ENCODE measurements around the gene GBE1. TPM values are rescaled to one million over a fixed set of nuclear protein-coding genes. Genes with fewer than 3 reads are reported as not detected.

Gene GBE1
- polyA plus RNA-seq, 1 experiment = 37.0 TPM

DNA sequence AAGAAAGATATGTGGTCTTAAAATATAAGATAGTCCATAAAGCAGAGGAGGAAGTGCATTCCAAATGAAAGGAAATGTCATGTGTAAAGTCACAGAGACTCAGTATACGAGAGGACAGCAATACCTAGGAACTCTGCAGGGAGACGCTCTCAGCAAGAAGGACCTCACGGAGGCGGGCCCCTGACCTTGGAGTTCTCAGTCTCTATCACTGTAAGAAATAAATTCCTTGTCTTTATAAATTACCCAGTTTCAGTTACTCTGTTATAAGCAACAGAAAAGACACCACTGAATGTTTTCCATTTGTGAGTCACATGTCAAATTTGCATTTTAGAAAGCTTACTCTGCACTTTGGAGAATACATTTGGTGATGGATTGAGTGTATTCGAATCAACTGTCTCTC, 140.6 kb downstream of the GBE1 start:
- ChIA-PET CTCF (interaction anchor here (0.6 kb wide), 1 partner anchor 30 kb away, joined by 3 read pairs; no protein-coding TSS in a partner anchor), POLR2A (no interaction called here)
- no peak overlapping the region for H3K4me3 ChIP-seq (ENCODE audit: low read depth, low read length)
- DNase-seq (ENCODE audit: low read depth) = no peak
- no peaks in the 10 kb centered on the region; the same call in 1 of the 2 replicates for H3K36me3 ChIP-seq (ENCODE audit: control insufficient read depth, insufficient read depth, low read length)
- TF ChIP-seq, protein P1, sequence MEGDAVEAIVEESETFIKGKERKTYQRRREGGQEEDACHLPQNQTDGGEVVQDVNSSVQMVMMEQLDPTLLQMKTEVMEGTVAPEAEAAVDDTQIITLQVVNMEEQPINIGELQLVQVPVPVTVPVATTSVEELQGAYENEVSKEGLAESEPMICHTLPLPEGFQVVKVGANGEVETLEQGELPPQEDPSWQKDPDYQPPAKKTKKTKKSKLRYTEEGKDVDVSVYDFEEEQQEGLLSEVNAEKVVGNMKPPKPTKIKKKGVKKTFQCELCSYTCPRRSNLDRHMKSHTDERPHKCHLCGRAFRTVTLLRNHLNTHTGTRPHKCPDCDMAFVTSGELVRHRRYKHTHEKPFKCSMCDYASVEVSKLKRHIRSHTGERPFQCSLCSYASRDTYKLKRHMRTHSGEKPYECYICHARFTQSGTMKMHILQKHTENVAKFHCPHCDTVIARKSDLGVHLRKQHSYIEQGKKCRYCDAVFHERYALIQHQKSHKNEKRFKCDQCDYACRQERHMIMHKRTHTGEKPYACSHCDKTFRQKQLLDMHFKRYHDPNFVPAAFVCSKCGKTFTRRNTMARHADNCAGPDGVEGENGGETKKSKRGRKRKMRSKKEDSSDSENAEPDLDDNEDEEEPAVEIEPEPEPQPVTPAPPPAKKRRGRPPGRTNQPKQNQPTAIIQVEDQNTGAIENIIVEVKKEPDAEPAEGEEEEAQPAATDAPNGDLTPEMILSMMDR (IDR thresholded peaks at IDR 0.05; ENCODE audit: insufficient read depth, low read depth, low read length) = no peak
- no peaks in the 10 kb centered on the region for H3K27me3 ChIP-seq (ENCODE audit: control insufficient read depth, insufficient read depth, low read length)

DNA sequence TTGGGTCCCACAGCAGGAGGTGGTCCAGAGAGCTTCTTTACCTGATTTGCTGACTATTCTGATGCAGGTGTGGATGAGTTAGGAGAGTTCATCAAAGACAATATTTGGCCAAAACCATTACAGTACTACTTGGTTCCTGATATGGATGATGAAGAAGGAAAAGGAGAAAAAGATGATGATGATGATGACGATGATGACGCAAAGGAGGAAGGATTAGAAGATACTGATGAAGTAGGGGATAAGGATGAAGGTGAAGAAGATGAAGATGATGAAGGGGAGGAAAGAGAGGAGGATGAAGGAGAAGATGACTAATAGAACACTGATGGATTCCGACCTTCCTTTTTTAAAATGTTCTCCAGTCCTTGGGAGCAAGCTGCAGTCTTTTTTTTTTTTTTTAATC, 148.7 kb downstream of the GBE1 start:
- no peak for DNase-seq (ENCODE audit: low read depth)
- ChIA-PET CTCF (no interaction called here), POLR2A (no interaction called here)
- Histone ChIP-seq H3K27me3 (ENCODE audit: control insufficient read depth, insufficient read depth, low read length) (no peaks in the 10 kb centered on the region), H3K36me3 (ENCODE audit: control insufficient read depth, insufficient read depth, low read length) (peaks cover 2% of the 10 kb centered on the region), H3K4me3 (ENCODE audit: low read depth, low read length) (no peak overlapping the region)
- TF ChIP-seq, protein P1 (IDR thresholded peaks at IDR 0.05; ENCODE audit: insufficient read depth, low read depth, low read length) = no peak

DNA sequence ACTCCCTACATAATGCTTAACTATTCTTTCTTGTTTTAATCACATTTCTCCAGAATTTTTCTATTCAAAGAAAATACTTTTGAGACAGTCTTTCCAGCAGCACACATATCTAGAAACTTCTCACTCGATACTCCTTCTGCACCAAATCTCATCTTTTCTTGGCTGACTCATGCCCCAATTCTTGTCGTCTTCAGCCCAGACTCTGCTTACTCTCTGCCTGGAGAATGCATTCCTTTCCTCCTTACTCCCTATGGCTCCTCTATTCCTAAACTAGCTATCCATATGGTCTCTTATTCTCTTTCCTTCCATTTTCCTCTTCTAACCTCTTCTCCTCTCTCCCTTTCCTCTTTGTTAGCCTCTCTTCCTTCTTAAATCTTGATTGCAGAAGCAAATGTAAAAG, 158.7 kb downstream of the GBE1 start:
- H3K4me3 ChIP-seq (ENCODE audit: low read depth, low read length) = no peak overlapping the region
- DNase-seq (ENCODE audit: low read depth) = no peak
- ChIA-PET POLR2A (no interaction called here), CTCF (no interaction called here)
- TF ChIP-seq, protein P1 (IDR thresholded peaks at IDR 0.05; ENCODE audit: insufficient read depth, low read depth, low read length) = no peak
- no peaks in the 10 kb centered on the region for H3K27me3 ChIP-seq (ENCODE audit: control insufficient read depth, insufficient read depth, low read length)
- H3K36me3 ChIP-seq (ENCODE audit: control insufficient read depth, insufficient read depth, low read length) = no peaks in the 10 kb centered on the region

DNA sequence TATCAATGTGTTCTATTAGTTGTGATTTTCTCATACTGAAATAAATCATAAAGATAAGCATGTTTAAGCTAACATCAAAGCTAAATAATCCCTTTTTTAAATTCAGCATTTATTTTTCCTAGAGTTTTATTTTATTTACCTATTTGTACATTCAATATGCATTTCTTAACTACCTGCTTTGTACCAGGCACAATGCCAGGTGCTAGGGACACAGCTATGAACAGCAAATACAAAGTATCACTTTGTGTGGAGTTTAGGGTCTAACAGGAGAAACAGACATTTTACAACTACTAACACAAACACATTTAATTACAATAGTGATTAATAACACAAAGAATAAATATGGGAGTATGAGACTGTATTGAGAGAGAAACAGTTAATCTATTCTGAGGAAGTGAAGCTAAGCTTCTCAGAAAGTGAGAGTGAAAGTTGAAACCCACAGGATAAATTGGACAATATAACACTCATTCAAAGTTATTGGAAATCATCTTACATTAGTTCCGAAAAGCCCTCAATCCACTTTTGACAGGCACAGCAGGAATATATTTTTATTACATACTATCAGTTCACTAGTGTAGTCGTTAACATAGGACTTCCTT, 159.6 kb downstream of the GBE1 start:
- no peak for DNase-seq (ENCODE audit: low read depth)
- Histone ChIP-seq H3K36me3 (ENCODE audit: control insufficient read depth, insufficient read depth, low read length) (no peaks in the 10 kb centered on the region), H3K4me3 (ENCODE audit: low read depth, low read length) (no peak overlapping the region), H3K27me3 (ENCODE audit: control insufficient read depth, insufficient read depth, low read length) (no peaks in the 10 kb centered on the region)
- ChIA-PET CTCF (no interaction called here), POLR2A (no interaction called here)
- TF ChIP-seq, protein P1 (IDR thresholded peaks at IDR 0.05; ENCODE audit: insufficient read depth, low read depth, low read length) = no peak

DNA sequence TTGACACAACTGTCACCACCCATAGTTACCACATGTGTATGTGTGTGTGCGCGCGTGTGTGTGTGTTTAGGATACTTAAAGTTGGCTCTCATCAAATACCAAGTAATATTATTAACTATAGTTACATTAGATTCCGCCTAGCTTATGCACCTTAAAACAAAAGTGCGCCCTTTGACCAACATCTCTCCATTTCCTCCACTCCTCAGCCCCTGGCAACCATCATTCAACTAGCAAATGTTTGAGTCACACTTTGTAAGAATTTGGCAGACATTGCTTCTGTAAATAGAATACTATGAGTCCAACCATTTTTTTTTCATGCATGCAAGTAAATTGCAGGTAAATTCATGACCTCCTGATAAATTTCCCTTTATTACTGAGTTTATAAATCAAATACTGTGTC, 169.3 kb downstream of the GBE1 start:
- CTCF ChIA-PET = interaction anchor here (0.9 kb wide), 1 partner anchor 14 kb away, joined by 3 read pairs; no protein-coding TSS in a partner anchor
- POLR2A ChIA-PET = no interaction called here
- no peak for DNase-seq (ENCODE audit: low read depth)

More for the DNA sequence above, 169.3 kb downstream of the GBE1 start:
- Histone ChIP-seq H3K4me3 (ENCODE audit: low read depth, low read length) (no peak overlapping the region), H3K27me3 (ENCODE audit: control insufficient read depth, insufficient read depth, low read length) (no peaks in the 10 kb centered on the region), H3K36me3 (ENCODE audit: control insufficient read depth, insufficient read depth, low read length) (no peaks in the 10 kb centered on the region)
- TF ChIP-seq, protein P1 (IDR thresholded peaks at IDR 0.05; ENCODE audit: insufficient read depth, low read depth, low read length) = no peak
